H1 (cell line): ENCODE results near the gene CHRNA9. TPM values are rescaled to one million over a fixed set of nuclear protein-coding genes. Genes with fewer than 3 reads are reported as not detected.
A peak's percentile ranks its signal among the peaks of the same experiment; 100 is the strongest.

Experiments
- CTCF ChIA-PET: fragments of 300-600 bp; sonication (Branson Sonifier 250); formaldehyde crosslinking; loops from one replicate; lab custom pipeline; 2021; ENCODE audit not compliant: partially characterized antibody; lab: Charles Lee
- POLR2A ChIA-PET: fragments of 300-600 bp; sonication (Branson Sonifier 250); formaldehyde crosslinking; loops from one replicate; lab custom pipeline; 2021; ENCODE audit warnings: inconsistent platforms; ENCODE audit not compliant: partially characterized antibody; lab: Charles Lee
- DNase-seq, 2 experiments: peaks; one replicate each; pipeline versions ENCODE4 v3.0.0 to v3.0.0-alpha.2; 2010 to 2022; ENCODE audit warnings: low spot score in 2 of 2, low read depth in 1 of 2, mixed read lengths in 1 of 2
- FAIRE-seq: peaks from 2 replicates; lab custom pipeline; 2011; peaks lifted over from hg19 to GRCh38; lab: Jason Lieb, UNC
- H2AFZ ChIP-seq: 2 replicates; pipeline ENCODE4 v1.8.1; 2012; ENCODE audit warnings: low read length, inconsistent platforms
- H2AK5ac ChIP-seq: 2 replicates; pipeline ENCODE4 v1.6.1; 2013; ENCODE audit warnings: low read depth, low read length
- H2BK120ac ChIP-seq: replicated peaks from 2 replicates; pipeline ENCODE3; 2013; ENCODE audit warnings: low read depth, low read length, inconsistent platforms
- H2BK12ac ChIP-seq: 2 replicates; pipeline ENCODE4 v1.6.1; 2013; ENCODE audit warnings: low read depth, low read length
- H2BK15ac ChIP-seq: 2 replicates; pipeline ENCODE4 v1.6.1; 2013; ENCODE audit warnings: low read length
- H2BK20ac ChIP-seq: 2 replicates; pipeline ENCODE4 v1.6.1; 2013; ENCODE audit warnings: low read length
- H2BK5ac ChIP-seq: 2 replicates; pipeline ENCODE4 v1.6.1; 2013; ENCODE audit warnings: low read depth, low read length
- H3K14ac ChIP-seq: 2 replicates; pipeline ENCODE4 v1.6.1; 2013; ENCODE audit warnings: inconsistent platforms; ENCODE audit not compliant: insufficient read length
- H3K18ac ChIP-seq: 2 replicates; pipeline ENCODE4 v1.6.1; 2013; ENCODE audit warnings: low read length; ENCODE audit errors: extremely low read depth
- H3K23ac ChIP-seq: 2 replicates; pipeline ENCODE4 v1.6.1; 2013; ENCODE audit warnings: inconsistent platforms; ENCODE audit not compliant: insufficient read length
- H3K23me2 ChIP-seq: 2 replicates; pipeline ENCODE4 v1.6.1; 2013; ENCODE audit warnings: low read depth, low read length
- H3K27ac ChIP-seq: 2 replicates; pipeline ENCODE4 v1.6.1; 2011; ENCODE audit warnings: low read depth, low read length, inconsistent platforms
- H3K27me3 ChIP-seq, 4 experiments: replicated peaks in 1 of 4; 1 replicate in 1 of 4; 2 replicates in 3 of 4; pipeline versions ENCODE4 v1.6.1 to v1.8.1; 2011 to 2013; ENCODE audit warnings: low read length in 3 of 4, mild to moderate bottlenecking in 3 of 4, inconsistent platforms in 2 of 4, mixed read lengths in 2 of 4, moderate library complexity in 1 of 4; ENCODE audit not compliant: control insufficient read depth in 3 of 4, insufficient read depth in 3 of 4; ENCODE audit errors: extremely low read depth in 1 of 4
- H3K36me3 ChIP-seq, 4 experiments: 2 replicates each; pipeline versions ENCODE4 v1.6.1 to v1.8.1; 2011 to 2013; ENCODE audit warnings: mild to moderate bottlenecking in 4 of 4, low read length in 3 of 4, moderate library complexity in 2 of 4, control low read depth in 1 of 4, inconsistent platforms in 1 of 4; ENCODE audit not compliant: insufficient read depth in 4 of 4, control insufficient read depth in 2 of 4
- H3K4ac ChIP-seq: replicated peaks from 2 replicates; pipeline ENCODE3; 2013; ENCODE audit warnings: low read length, low read depth, mixed read lengths, inconsistent platforms; ENCODE audit not compliant: insufficient read length
- H3K4me1 ChIP-seq, 4 experiments: replicated peaks in 1 of 4; 1 replicate in 1 of 4; 2 replicates in 3 of 4; pipeline versions ENCODE4 v1.6.1 to v1.8.1; 2011 to 2013; ENCODE audit warnings: low read length in 3 of 4, inconsistent platforms in 2 of 4, mixed read lengths in 1 of 4; ENCODE audit not compliant: insufficient read depth in 4 of 4, control insufficient read depth in 3 of 4
- H3K4me2 ChIP-seq, 2 experiments: 2 replicates each; pipeline versions ENCODE4 v1.6.1 to v1.8.1; 2011 to 2013; ENCODE audit warnings: low read depth in 2 of 2, low read length in 2 of 2, control low read depth in 1 of 2, inconsistent platforms in 1 of 2, mild to moderate bottlenecking in 1 of 2; ENCODE audit not compliant: insufficient read depth in 1 of 2
- H3K4me3 ChIP-seq, 4 experiments: fragments of 200-600, 300-600 bp in 1 of 4; sonication (generic), shearing (Covaris generic), sonication (Bioruptor Twin) in 1 of 4; 2 replicates each; pipeline versions ENCODE4 v1.5.1 to v1.8.1; 2011 to 2016; ENCODE audit warnings: low read length in 4 of 4, low read depth in 3 of 4, control low read depth in 2 of 4, inconsistent platforms in 2 of 4, mild to moderate bottlenecking in 2 of 4, mixed read lengths in 1 of 4, moderate library complexity in 1 of 4; ENCODE audit not compliant: insufficient read depth in 2 of 4; ENCODE audit errors: extremely low read depth in 1 of 4
- H3K56ac ChIP-seq: replicated peaks from 2 replicates; pipeline ENCODE3; 2013; ENCODE audit warnings: low read depth, mild to moderate bottlenecking, mixed read lengths, low read length, inconsistent platforms; ENCODE audit not compliant: insufficient read length
- H3K79me1 ChIP-seq: 2 replicates; pipeline ENCODE4 v1.6.1; 2013; ENCODE audit warnings: low read depth, low read length, control low read depth
- H3K79me2 ChIP-seq, 2 experiments: 2 replicates each; pipeline versions ENCODE4 v1.6.1 to v1.8.1; 2012 to 2013; ENCODE audit warnings: low read length in 2 of 2, mild to moderate bottlenecking in 2 of 2, inconsistent platforms in 1 of 2; ENCODE audit not compliant: insufficient read depth in 2 of 2, control insufficient read depth in 1 of 2
- H3K9ac ChIP-seq, 4 experiments: replicated peaks in 1 of 4; 1 replicate in 1 of 4; 2 replicates in 3 of 4; pipeline versions ENCODE4 v1.6.1 to v1.8.1; 2011 to 2013; ENCODE audit warnings: low read depth in 3 of 4, low read length in 3 of 4, control low read depth in 2 of 4, mild to moderate bottlenecking in 2 of 4, moderate library complexity in 2 of 4, inconsistent platforms in 1 of 4; ENCODE audit errors: extremely low read depth in 1 of 4
- H3K9me3 ChIP-seq, 2 experiments: 2 replicates each; pipeline versions ENCODE4 v1.6.1 to v1.8.1; 2012 to 2013; ENCODE audit warnings: mild to moderate bottlenecking in 2 of 2, moderate library complexity in 2 of 2, control low read depth in 1 of 2, inconsistent platforms in 1 of 2, low read depth in 1 of 2, low read length in 1 of 2, mixed read lengths in 1 of 2; ENCODE audit not compliant: insufficient read depth in 2 of 2
- H4K20me1 ChIP-seq, 2 experiments: replicated peaks in 1 of 2; 2 replicates each; pipeline versions ENCODE3 to v1.8.1; 2011 to 2013; ENCODE audit warnings: inconsistent platforms in 2 of 2, low read length in 2 of 2, mild to moderate bottlenecking in 1 of 2; ENCODE audit not compliant: insufficient read depth in 2 of 2, control insufficient read depth in 1 of 2
- H4K5ac ChIP-seq: 2 replicates; pipeline ENCODE4 v1.6.1; 2013; ENCODE audit warnings: low read length, low read depth, mixed read lengths, inconsistent platforms; ENCODE audit not compliant: insufficient read length
- H4K8ac ChIP-seq: 2 replicates; pipeline ENCODE4 v1.8.0; 2013; ENCODE audit warnings: mild to moderate bottlenecking, moderate library complexity, low read length, inconsistent platforms; ENCODE audit not compliant: insufficient read depth; ENCODE audit errors: extremely low read depth
- H4K91ac ChIP-seq: replicated peaks from 2 replicates; pipeline ENCODE3; 2013; ENCODE audit warnings: low read length, mixed read lengths, inconsistent platforms; ENCODE audit not compliant: insufficient read length
- ASH2L ChIP-seq: fragments of 200-600, 300-600 bp; sonication (generic); IDR thresholded peaks from one replicate; pipeline ENCODE4 v1.7.1; 2017; ENCODE audit warnings: low read length
- CBX5 ChIP-seq: fragments of 300-800, 300-1000 bp; sonication (generic); IDR thresholded peaks from 2 replicates; pipeline ENCODE4 v1.7.1; 2016; ENCODE audit warnings: antibody characterized with exemption, low read length, low read depth
- CEBPB ChIP-seq: IDR thresholded peaks from 2 replicates; pipeline ENCODE4 v1.6.1; 2012; ENCODE audit warnings: low read depth, low read length
- CTCF ChIP-seq, 3 experiments: IDR thresholded peaks; 1 replicate in 2 of 3; 2 replicates in 1 of 3; pipeline versions ENCODE4 v1.5.1 to v1.6.1; 2011; ENCODE audit warnings: low read length in 3 of 3, mild to moderate bottlenecking in 3 of 3, inconsistent platforms in 2 of 3, low read depth in 1 of 3, moderate library complexity in 1 of 3; ENCODE audit not compliant: insufficient read depth in 1 of 3; ENCODE audit errors: control extremely low read depth in 1 of 3
- GABPA ChIP-seq: IDR thresholded peaks from 2 replicates; pipeline ENCODE4 v1.6.1; 2011; ENCODE audit warnings: mild to moderate bottlenecking, low read length, moderate library complexity, borderline replicate concordance; ENCODE audit not compliant: insufficient read depth
- NRF1 ChIP-seq: IDR thresholded peaks from 2 replicates; pipeline ENCODE4 v1.6.1; 2011; ENCODE audit warnings: mild to moderate bottlenecking, low read depth, low read length, improper control_type of control experiment
- POU5F1 ChIP-seq: IDR thresholded peaks from 2 replicates; pipeline ENCODE4 v1.6.1; 2011; ENCODE audit warnings: low read depth, mild to moderate bottlenecking, low read length, moderate library complexity
- SP1 ChIP-seq: IDR thresholded peaks from 2 replicates; pipeline ENCODE4 v1.6.1; 2011; ENCODE audit warnings: low read depth, low read length
- TCF12 ChIP-seq: IDR thresholded peaks from 2 replicates; pipeline ENCODE4 v1.6.1; 2011; ENCODE audit warnings: low read depth, mild to moderate bottlenecking, low read length
- TEAD4 ChIP-seq: IDR thresholded peaks from 2 replicates; pipeline ENCODE4 v1.6.1; 2012; ENCODE audit warnings: low read depth, low read length, inconsistent platforms, mixed read lengths
- WGBS, 2 experiments: shearing (Covaris generic) in 1 of 2; methylation state at CpG; one replicate each; pipeline versions ENCODE4 v1.1.6 to v1.1.7; 2013 to 2015; ENCODE audit warnings: low lambda C conversion rate in 2 of 2, mixed read lengths in 2 of 2, inconsistent platforms in 1 of 2, low coverage in 1 of 2, missing lambda C conversion rate in 1 of 2; ENCODE audit not compliant: insufficient replicate concordance in 2 of 2, insufficient coverage in 1 of 2, insufficient read length in 1 of 2; ENCODE audit errors: extremely low coverage in 1 of 2, missing lambda C conversion rate in 1 of 2; 5-methylcytosine and 5-hydroxymethylcytosine counted together
- polyA plus RNA-seq, 7 experiments: library from polyadenylated mRNA; depleted of rRNA in 3 of 7; stranded (reverse) in 5 of 7; unstranded in 2 of 7; fragments of >200 nt in 5 of 7; fragments of 200-250 nt in 2 of 7; gene quantifications; 1 replicate in 5 of 7; 2 replicates in 1 of 7; 4 replicates in 1 of 7; pipeline versions ENCODE4 v1.2.1 to v1.2.3, GENCODE V29; 2011 to 2013; ENCODE audit warnings: missing spikeins in 2 of 7, mixed read lengths in 2 of 7
- total RNA-seq: library from RNA; stranded (reverse); fragmentation: NEBNext Ultra II Directional; extraction: Animal tissue kit (Norgen Biotek cat#: 25700); gene quantifications from 2 replicates; pipeline ENCODE4 v1.2.1, GENCODE V29; 2021

The CHRNA9 gene
- total and polyA plus RNA-seq, 2 of the 8 experiments (the other 6 are each of a cell fraction or from before 2014, with no cell fraction given) = 1.4 to 3.3 TPM

GRCh38 chr4:40328383-40328782, 6.8 kb upstream of the CHRNA9 start:
- peak overlapping the region; percentile 58; the same call in 1 of the 2 replicates for H4K8ac ChIP-seq
- no peak overlapping the region for H4K5ac ChIP-seq
- H3K4me2 ChIP-seq = no peak overlapping the region
- no peak for FAIRE-seq
- H3K36me3 ChIP-seq = no peaks in the 10 kb centered on the region
- H2BK120ac ChIP-seq = no peak overlapping the region
- no peaks in the 10 kb centered on the region for H3K23me2 ChIP-seq
- H3K9me3 ChIP-seq = no peaks in the 10 kb centered on the region
- CTCF ChIA-PET = interaction anchor here (0.6 to 8.7 kb wide), 8 partner anchors 10 to 268 kb away, joined by 3 to 65 read pairs (median 4); no protein-coding TSS in a partner anchor
- no peak overlapping the region for H3K18ac ChIP-seq
- H3K79me2 ChIP-seq = no peaks in the 10 kb centered on the region
- no peak for DNase-seq
- WGBS, 2 experiments = 88% methylated on average over 1 of the region's 1 CpG; no CpG with 5 or more reads in 1 of the 2 experiments
- H3K79me1 ChIP-seq = no peaks in the 10 kb centered on the region
- no peak overlapping the region for H2BK12ac ChIP-seq
- no peak overlapping the region for H4K91ac ChIP-seq
- no peak overlapping the region for H3K23ac ChIP-seq
- H2BK15ac ChIP-seq = no peak overlapping the region; the same call in 1 of the 2 replicates
- POLR2A ChIA-PET = interaction anchor here (1.0 kb wide), 1 partner anchor 10 kb away, joined by 4 read pairs; no protein-coding TSS in a partner anchor
- H2BK5ac ChIP-seq = no peak overlapping the region
- no peak overlapping the region for H3K56ac ChIP-seq
- H3K14ac ChIP-seq = no peak overlapping the region
- TF ChIP-seq TCF12 (no peak), TEAD4 (no peak), NRF1 (no peak), CEBPB (no peak), GABPA (no peak), POU5F1 (no peak), CTCF (IDR thresholded peaks at IDR 0.05; ENCODE audit: control extremely low read depth in 1 of 3, insufficient read depth in 1 of 3, low read depth in 1 of 3, low read length in 3 of 3) (no peak), ASH2L (no peak), CBX5 (no peak), SP1 (no peak)
- H3K9ac ChIP-seq = no peak overlapping the region
- H2BK20ac ChIP-seq = no peak overlapping the region
- no peak overlapping the region for H3K27ac ChIP-seq
- H2AK5ac ChIP-seq = no peak overlapping the region
- H2AFZ ChIP-seq = no peak overlapping the region; the same call in 1 of the 2 replicates
- H3K4me1 ChIP-seq = peaks cover 0 to 5% (median 0%) of the 10 kb centered on the region in 4 experiments; a peak in 1 of 7 replicates
- no peaks in the 10 kb centered on the region for H3K27me3 ChIP-seq
- H3K4me3 ChIP-seq = no peak overlapping the region
- no peak overlapping the region for H3K4ac ChIP-seq
- no peaks in the 10 kb centered on the region for H4K20me1 ChIP-seq
